ENCODE measurements around the gene CDK2.

- peak in 3 of 5 experiments; percentile 14 to 60 (median 37) for TF ChIP-seq CTCF (IDR thresholded peaks at IDR 0.05 in 4 of 5, conservative IDR thresholded peaks at IDR 0.05 in 1 of 5)
- TF ChIP-seq POLR2A (IDR thresholded peaks at IDR 0.05), result peak; percentile 97
These were observed 7.1 kb downstream of the CDK2 start, which contains the start of gene RAB5B for GRCh38 chr12:55973599-55974307.

All from gastrocnemius medialis (tissue), 4 donors.